HG02938 (cell line): Measurements from ENCODE around the gene USP20.

Experiments
- ATAC-seq: cut with Tn5 transposase; IDR thresholded peaks from one replicate; pipeline ENCODE4 v1.9.1; 2021; ENCODE audit warnings: mild to moderate bottlenecking, moderate library complexity; ENCODE audit not compliant: unreplicated experiment

USP20 gene

DNA sequence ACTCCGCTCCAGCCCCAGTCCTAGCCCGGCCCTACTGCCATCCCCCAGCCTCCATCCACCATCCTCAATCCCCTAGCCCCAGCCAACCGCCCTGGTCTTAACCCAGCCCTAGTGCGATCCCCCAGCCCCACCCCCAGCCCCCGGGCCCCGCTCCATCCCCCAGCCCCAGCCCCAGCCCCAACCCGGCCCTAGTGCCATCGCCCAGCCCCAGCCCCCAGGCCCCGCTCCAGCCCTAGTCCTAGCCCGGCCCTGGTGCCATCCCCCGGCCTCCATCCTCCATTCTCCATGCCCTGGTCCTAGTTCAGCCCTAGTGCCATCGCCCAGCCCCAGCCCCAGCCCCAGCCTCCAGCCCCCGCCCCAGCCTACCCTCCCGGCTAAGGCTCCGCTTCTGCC is 11.7 kb upstream of the USP20 start:
- ATAC-seq: no peak

DNA sequence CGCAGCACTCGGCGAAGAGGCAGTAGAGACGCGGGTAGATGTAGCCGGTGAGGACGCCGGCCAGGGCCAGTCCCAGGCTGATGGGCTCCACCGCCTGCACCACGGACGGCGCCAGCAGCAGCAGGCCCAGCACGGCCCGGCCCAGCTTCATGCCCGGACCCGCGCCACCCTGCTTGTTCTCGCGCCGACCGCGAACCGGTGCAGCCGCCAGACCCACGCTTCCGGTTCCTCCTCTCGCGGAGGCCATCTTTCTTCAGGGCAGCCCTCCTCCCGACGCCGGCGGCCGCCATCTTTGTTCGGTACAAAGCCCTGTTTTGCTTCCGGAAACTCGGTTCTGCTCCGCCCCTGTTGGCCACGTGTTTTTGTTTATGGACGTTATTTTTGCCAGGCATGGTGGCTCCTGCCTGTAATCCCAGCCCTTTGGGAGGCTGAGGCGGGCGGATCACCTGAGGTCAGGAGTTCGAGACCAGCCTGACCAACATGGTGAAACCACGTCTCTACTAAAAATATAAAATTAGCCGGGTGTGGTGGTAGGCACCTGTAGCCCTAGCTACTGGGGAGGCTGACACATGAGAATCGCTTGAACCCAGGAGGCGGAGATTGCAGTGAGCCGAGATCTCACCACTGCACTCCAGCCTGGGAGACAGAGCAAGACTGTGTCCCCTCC is 11.2 kb upstream of the USP20 start, which contains the start of gene TOR1A:
TOR1A (minus strand) TSS at position 202 of the 667 bp plus-strand sequence; CDS start at position 151, 51 bp downstream.
- peak; percentile 87 for ATAC-seq

DNA sequence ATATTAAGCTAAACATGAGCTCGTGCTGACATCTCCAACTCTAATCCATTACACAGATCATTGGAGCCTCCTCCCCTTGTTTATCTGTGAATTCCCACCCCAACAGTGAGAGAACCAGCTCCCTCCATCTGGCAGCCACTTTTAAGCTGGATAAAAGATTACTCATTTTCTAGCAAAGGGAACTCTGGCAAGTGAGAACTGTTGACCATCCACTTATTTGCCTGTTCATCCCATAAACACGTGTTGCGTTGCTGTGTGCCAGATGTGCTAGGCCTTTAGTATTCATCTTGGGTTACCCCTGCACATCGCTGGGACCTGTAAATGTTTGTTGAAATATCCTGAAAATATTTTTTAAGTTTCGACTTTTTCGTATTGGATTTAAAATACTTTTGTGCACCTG is 8.9 kb upstream of the USP20 start:
- ATAC-seq: no peak

DNA sequence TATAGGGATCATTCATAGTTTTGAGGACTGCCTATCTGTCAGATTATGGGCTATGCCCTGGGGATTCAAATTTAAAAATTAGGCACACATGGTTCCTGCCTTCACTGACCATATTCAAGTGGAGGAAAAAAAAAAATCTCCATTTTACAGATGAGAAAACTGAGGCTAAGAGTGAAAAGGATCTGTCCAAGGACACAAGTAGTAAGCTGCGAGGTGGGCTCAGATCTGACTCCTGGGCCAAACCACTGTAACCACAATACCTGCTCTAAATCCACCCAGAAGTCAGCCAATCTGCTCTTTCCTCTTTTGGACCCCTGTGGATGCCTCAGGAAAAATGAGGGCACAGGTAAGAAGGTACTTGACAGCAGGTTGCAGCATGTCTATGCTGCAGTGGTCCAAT is 8.5 kb upstream of the USP20 start:
- ATAC-seq: no peak

GRCh38 chr9:129828051-129828450 is 7.2 kb upstream of the USP20 start:
- ATAC-seq: no peak

DNA sequence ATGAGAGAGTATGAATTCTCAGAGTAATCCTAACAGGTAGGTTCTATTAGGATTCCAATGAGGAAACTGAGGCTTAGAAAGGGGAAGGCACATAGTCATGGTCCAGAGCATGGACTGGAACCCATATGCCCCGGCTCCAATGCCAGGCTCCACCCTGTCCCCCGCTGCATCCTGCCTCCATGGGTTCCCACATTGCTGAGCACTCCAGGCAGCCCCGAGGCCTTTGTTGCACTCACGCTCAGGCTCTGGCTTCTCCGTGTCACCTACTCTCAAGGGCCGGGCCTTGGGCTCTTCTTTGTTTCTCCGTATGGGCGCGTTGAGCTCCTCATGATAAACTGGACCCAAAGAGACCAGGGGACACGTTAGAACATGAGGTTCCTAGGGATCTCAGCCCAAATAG is 6.3 kb upstream of the USP20 start:
- ATAC-seq: no peak

- ATAC-seq: no peak
Measured at GRCh38 chr9:129832982-129833381, 2.3 kb upstream of the USP20 start.

- peak; percentile 5 for ATAC-seq
Measured at GRCh38 chr9:129834489-129835127, 650 bp upstream of the USP20 start.

- ATAC-seq: peak; percentile 13
Measured at GRCh38 chr9:129835860-129836223, 584 bp downstream of the USP20 start.

GRCh38 chr9:129836311-129837007 is 1.2 kb downstream of the USP20 start:
- no peak for ATAC-seq

DNA sequence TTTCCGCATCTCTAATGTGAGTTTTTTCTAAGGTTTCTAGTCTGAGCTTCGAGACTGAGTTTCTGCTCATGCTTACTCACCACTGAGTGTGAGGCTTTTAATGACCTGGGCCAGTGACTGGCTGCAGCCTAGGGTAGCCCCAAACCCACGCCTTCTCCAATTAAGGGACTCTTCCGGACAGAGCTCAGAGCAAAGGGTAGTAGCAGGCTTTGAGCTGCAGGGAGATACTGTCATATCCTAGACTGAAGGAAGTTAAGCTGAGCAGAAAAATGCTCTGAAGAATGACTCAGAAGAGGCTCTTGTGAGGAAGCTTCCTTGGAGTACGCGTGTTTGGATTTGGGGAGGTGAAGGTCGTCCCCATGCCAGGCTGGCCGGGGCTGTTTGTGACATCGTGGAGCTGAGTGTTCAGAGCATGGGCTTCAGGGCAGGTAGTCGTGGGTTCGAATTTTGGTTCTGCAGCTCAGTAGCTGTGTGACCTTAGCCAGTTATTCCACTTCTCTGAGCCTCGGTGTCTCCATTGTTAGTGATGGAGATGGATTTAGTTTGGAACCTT is 3.5 kb downstream of the USP20 start:
- no peak for ATAC-seq

- ATAC-seq: no peak
Measured at GRCh38 chr9:129839324-129840023, 4.2 kb downstream of the USP20 start.

GRCh38 chr9:129840034-129840433 is 4.8 kb downstream of the USP20 start:
- ATAC-seq: no peak

DNA sequence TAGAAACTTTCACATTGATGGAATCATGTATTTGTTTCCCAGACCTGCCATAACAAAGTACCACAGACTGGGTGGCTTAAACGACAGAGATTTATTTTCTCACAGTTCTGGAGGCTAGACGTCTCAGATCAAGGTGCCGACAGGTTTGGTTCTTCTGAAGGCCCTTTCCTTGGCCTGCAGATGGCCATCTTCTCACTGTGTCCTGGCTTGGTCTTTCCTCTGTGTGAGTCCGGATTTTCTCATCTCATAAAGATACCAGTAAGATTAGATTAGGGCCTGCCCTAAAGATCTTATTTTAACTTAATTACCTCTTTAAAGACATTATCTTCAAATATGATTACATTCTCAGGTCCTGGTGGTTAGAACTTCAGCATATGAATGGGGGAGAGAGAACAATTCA is 5.8 kb downstream of the USP20 start:
- ATAC-seq: no peak

- ATAC-seq: no peak
Measured at GRCh38 chr9:129845373-129845772, 10.1 kb downstream of the USP20 start.

DNA sequence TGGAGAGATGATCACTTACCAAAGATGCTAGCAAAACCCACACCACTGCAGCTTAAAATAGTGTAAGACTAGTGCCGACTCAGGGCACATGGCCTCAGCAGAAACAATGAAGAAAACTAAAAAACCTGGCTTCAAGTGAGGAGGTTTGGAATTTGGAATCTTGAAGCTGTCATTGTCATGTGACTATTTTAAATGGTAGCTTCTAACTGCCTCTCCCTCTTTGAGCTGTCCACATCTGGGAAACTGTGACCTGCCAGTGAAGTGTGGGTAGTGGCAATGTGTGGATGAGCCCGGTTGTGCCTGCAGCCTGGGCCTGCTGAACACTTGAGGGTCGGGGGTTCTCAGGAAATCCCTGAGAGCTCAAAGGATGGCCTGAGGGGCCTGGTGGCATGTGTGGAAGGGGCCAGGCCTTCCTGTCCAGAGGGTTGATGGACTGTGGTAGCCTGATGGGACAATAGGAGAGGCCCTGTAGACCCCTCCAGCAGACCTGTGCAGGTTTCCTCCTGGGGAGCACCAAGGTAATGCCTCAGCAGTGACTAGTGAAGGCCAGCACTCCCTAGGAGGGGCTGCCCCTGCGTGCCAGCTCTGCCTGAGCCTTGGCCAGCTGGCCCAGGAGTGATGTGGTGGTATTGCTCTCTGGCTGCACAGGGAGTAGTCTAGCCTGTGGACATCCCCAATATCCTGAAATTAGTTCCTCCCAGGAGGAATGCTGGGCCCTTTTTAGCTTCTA is 13.6 kb downstream of the USP20 start:
- no peak for ATAC-seq

DNA sequence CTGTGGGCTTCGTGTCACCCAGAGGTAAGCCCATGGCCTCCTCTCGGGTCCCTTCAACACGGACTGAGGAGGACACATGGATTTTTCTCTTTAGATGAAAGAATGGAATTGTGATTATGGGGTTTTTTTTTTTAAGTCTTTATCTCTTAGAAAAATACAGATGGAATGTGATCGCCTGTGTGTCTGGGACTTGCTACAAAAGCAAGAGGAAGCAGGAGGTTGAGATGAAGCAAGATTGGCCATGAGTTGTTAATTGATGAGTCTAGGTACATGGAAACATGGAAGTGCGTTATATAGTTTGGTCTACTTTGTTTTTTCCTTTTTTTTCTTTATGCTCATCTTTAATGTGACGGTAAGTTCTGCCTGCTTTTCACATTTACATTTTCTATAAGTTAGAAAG is 14.6 kb downstream of the USP20 start:
- ATAC-seq: no peak

- no peak for ATAC-seq
Measured at GRCh38 chr9:129850821-129851550, 15.7 kb downstream of the USP20 start.

DNA sequence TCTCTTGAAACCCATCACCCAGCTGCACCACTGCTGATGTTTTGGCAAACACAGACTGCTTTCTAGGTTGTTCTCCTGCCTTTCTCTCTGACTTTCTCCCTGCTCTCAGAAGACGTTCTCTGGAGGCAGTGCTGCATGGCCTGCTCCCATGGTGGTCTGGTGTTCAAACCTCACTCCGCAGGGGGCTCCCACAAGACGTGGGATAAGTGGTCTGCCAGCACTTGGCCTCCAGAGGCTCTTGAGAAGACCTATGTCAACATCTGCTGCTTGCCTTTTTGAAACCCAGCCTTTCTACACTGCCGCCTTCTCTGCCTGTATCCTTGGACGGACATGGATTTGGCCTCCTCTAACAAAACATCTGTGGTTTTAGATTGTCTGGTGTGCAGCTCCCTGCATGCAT is 16.6 kb downstream of the USP20 start:
- no peak for ATAC-seq

- ATAC-seq: no peak
Measured at GRCh38 chr9:129852579-129852978, 17.3 kb downstream of the USP20 start.
